GM12891 (cell line): ENCODE results near the gene C19orf38.

Experiments
- PAX5 ChIP-seq: IDR thresholded peaks from 2 replicates; pipeline ENCODE4 v1.6.1; 2011; ENCODE audit warnings: low read length, moderate library complexity, mild to moderate bottlenecking; ENCODE audit not compliant: insufficient read depth, severe bottlenecking
- POLR2A ChIP-seq: IDR thresholded peaks from 2 replicates; pipeline ENCODE4 v1.6.1; 2011; ENCODE audit warnings: low read depth, low read length, control low read depth
- POLR2AphosphoS5 ChIP-seq: IDR thresholded peaks from 2 replicates; pipeline ENCODE4 v1.6.1; 2011; ENCODE audit warnings: low read depth, low read length, control low read depth
- POU2F2 ChIP-seq: IDR thresholded peaks from 2 replicates; pipeline ENCODE4 v1.6.1; 2011; ENCODE audit warnings: low read depth, mild to moderate bottlenecking, control low read depth, low read length, moderate library complexity

DNA sequence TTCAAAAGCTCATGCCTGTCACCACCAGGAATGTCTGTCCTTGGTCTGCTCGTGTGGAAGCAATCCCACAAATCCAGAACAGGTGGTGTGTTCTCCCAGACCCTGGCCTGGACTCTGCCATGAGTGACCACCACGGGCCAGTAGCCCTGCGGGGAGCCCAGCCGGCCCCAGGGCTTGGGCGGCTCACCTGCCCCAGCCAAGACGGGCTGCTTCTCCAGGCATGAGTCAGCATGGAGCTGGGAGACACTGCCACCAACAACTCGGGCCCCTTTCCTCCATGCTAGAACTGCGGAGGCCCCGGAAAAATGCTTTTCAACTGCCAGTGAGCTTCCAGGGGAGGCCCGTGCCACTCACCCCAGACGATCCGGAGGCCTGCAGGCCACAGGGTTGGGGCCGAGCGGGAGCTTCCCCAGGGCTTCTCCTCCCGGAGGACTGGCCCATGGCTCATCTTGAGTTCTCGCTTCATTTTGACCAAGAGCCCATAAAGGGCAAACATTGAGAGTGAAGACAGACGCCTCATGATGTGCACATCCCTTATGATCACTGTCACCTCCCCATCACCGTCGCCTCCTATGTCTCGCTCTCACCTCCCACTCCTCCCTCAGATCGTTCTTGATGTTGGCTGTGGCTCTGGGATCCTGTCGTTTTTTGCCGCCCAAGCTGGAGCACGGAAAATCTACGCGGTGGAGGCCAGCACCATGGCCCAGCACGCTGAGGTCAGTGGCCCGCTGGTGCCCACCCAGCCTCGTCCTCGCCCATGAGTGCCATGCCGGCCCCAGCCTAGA, 63.6 kb downstream of the C19orf38 start:
- TF ChIP-seq POLR2A (no peak), POLR2AphosphoS5 (no peak), POU2F2 (no peak), PAX5 (no peak)
